GM12874 (cell line): Measurements from ENCODE around the gene COL4A6.

Experiments used
- TF ChIP-seq, protein P1 (sequence below): IDR thresholded peaks from 2 replicates; pipeline ENCODE4 v1.5.1; 2011; ENCODE audit warnings: low read depth, mild to moderate bottlenecking, control low read depth, low read length, moderate library complexity; ENCODE audit not compliant: insufficient read depth

The COL4A6 gene

DNA sequence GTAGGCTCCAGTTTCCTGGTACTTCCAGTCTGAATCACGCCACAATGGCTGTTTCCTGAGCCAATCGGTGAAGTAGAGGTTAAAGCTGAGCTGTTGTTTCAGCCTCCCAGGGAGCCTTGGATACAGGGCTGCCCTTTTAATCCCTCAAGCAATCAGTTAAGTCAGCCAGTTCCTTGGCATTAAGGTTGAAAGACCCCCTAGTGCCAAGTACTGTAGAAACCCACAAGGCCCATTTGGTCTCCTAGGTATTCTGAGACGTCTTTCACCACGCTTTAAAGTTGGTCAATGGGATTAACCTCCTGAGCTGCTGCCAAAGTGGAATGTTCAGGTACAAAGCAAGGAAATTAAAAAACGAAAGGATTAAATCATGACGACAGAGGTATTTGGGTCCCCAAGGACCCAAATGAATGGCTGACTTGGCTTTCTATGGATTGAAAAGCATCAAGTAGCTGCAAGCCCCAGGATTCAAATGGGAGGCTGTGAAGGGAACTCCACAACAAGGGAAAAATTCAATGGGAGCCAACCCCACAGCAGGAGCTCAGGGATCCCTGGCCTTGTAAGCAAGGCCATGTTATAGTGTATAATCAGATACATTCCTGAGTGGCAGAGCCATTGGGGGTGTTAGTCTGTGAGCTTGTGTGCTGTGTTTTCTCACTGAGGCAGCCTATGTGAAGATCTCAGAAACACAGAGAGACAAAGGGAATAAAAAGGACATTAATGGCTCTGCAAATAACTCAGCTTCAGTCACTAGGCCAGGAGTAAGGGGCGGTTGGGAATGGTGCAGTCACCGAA lies 260.7 kb downstream of the COL4A6 start:
- TF ChIP-seq, protein P1, sequence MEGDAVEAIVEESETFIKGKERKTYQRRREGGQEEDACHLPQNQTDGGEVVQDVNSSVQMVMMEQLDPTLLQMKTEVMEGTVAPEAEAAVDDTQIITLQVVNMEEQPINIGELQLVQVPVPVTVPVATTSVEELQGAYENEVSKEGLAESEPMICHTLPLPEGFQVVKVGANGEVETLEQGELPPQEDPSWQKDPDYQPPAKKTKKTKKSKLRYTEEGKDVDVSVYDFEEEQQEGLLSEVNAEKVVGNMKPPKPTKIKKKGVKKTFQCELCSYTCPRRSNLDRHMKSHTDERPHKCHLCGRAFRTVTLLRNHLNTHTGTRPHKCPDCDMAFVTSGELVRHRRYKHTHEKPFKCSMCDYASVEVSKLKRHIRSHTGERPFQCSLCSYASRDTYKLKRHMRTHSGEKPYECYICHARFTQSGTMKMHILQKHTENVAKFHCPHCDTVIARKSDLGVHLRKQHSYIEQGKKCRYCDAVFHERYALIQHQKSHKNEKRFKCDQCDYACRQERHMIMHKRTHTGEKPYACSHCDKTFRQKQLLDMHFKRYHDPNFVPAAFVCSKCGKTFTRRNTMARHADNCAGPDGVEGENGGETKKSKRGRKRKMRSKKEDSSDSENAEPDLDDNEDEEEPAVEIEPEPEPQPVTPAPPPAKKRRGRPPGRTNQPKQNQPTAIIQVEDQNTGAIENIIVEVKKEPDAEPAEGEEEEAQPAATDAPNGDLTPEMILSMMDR = no peak

DNA sequence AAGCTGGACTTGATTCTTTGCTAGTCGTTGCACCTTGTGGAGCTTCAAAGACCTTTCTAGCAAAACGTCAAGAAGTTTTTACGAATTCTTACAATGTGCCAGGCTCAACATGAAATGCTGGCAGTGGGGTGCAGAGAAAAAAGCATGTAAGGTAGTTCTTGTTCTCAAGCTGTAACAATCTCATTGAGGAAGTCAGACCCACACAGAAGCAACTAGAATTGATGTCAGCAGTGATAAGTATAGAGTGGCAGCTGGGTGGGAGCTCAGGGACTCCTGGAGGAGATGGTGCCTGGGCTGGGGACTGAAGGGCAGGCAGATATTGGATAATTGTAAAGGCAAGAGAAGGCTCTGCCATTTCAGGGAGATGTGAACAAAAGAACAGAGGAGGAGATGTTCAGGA lies 264.3 kb downstream of the COL4A6 start:
- TF ChIP-seq, protein P1 = no peak

DNA sequence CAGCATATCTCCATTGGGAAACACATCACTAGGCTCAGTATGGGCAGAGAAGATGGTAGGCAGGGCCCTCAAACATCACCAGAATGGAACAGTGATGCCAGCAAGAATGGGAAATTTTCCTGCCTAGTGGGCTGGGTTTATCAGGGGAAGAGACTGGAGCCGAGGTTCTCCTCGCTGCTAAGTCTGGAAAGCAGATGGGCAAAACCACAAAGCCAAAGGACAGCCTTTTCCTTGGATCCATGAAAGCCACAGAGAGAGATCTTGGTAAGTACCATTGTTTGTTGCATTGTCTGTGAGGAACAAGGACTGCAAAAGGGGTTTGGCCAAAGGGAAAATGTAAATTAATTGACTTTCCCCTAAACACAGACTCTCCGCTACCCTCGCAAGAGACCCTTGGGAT lies 266.6 kb downstream of the COL4A6 start:
- TF ChIP-seq, protein P1 = no peak

DNA sequence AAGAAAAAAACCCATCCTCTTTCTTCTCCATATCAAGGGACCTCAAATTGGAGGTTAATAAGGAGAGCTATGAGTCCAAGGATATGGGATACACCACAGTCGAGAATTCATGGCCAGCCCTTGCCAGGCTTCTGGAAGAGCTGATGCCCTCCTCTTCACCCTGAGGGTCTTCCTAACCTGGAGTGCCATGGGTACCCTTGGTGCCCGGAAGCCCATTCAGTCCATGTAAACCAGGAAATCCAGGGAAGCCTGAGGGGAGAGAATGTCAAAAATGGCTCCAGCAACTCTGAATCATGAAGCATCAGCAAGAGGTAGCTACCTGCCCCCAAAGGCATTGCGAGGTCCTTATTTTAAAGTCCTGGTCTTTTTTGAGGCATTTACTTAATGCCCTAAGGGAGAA lies 268.5 kb downstream of the COL4A6 start:
- TF ChIP-seq, protein P1 = no peak

DNA sequence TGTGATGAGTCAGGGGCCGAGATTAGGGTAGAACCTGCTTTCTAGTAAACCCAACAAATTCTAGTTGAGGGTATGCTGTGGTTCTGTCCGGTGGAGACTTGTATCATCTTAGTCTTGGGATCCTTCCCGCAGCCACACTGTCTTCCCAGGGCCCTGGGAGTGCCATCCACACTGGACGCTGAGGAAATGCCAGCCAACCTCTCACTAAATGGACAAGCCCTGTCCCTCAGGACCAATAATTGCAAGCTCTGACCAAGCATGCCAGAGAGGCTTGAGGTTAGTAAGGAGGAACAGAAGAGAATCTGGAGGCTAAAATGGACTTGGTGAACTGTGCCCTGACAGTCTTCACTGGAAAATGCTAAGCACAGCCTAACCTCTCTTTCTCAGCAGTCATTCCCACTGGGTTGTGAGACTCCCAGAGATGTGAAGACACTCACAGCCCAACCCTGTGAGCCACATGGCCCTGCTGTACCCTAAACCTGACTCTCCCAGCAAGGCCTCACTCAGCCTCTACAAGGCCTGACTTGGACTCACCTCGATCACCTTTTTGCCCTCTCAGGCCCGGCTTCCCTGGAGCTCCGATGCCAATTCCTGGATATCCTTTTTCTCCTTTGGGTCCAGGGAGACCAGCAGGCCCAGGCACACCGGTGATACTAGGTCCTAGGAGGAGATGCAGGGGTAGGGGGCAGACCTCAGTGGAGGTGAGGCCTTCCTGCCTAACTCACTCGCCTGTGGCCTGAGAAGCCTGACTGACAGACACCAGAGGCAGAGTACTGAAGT lies 269.1 kb downstream of the COL4A6 start:
- TF ChIP-seq, protein P1 = no peak

DNA sequence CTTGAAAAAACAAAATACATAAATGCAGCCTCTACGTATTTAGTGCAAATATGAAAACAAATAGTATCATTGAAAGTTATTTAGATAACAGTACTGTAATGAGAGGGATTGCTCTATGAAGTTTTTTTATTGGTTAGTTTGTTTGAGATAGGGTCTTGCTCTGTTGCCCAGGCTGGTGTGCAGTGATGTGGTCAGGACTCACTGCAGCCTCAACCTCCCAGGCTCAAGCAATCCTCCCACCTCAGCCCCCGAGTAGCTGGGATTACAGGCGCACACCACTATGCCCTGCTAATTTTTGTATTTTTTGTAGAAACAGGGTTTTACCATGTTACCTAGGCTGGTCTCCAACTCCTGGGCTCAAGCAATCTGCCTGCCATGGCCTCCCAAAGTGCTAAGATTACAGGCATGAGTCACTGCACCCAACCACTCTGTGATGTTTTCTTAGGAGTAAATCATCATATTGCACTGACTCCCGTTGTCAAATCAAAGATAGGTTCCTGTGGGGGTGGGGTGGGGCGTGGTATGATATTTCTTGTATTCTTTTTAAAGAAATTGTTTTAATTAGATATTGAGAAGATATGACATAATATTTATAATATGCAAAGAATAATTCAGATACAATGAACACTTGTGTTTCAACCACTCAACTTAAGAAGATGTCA lies 270.9 kb downstream of the COL4A6 start:
- TF ChIP-seq, protein P1 = no peak
